NCI-H2107 (cell line): ENCODE results near the gene KLF3.

Source experiments
- DNase-seq: peaks from one replicate; lab custom pipeline; 2025; lab: John Stamatoyannopoulos, UW

KLF3 gene

GRCh38 chr4:38654273-38654672, 9.7 kb upstream of the KLF3 start:
- DNase-seq = no peak

GRCh38 chr4:38656111-38656510, 7.9 kb upstream of the KLF3 start:
- DNase-seq = no peak

- DNase-seq = no peak
Observed at GRCh38 chr4:38659346-38659745, 4.7 kb upstream of the KLF3 start.

GRCh38 chr4:38660838-38661237, 3.2 kb upstream of the KLF3 start:
- no peak for DNase-seq

- DNase-seq = no peak
Observed at GRCh38 chr4:38661371-38661770, 2.6 kb upstream of the KLF3 start.

GRCh38 chr4:38662522-38663089, 1.4 kb upstream of the KLF3 start:
- DNase-seq = no peak

GRCh38 chr4:38663090-38663800, 754 bp upstream of the KLF3 start:
- DNase-seq = no peak

GRCh38 chr4:38664706-38665401, 855 bp downstream of the KLF3 start:
- no peak for DNase-seq

GRCh38 chr4:38665551-38666411, 1.8 kb downstream of the KLF3 start:
- no peak for DNase-seq

- no peak for DNase-seq
Observed at GRCh38 chr4:38666766-38667084, 2.7 kb downstream of the KLF3 start.

GRCh38 chr4:38667085-38667893, 3.3 kb downstream of the KLF3 start:
- DNase-seq = peak; percentile 27

- DNase-seq = no peak
Observed at GRCh38 chr4:38668203-38668971, 4.4 kb downstream of the KLF3 start.

- no peak for DNase-seq
Observed at GRCh38 chr4:38669208-38669607, 5.2 kb downstream of the KLF3 start.

GRCh38 chr4:38670109-38670901, 6.3 kb downstream of the KLF3 start:
- DNase-seq = no peak

GRCh38 chr4:38670939-38671591, 7.1 kb downstream of the KLF3 start:
- no peak for DNase-seq

- no peak for DNase-seq
Observed at GRCh38 chr4:38671592-38671940, 7.6 kb downstream of the KLF3 start.

- DNase-seq = no peak
Observed at GRCh38 chr4:38672074-38672396, 8.0 kb downstream of the KLF3 start.

- DNase-seq = no peak
Observed at GRCh38 chr4:38672397-38673129, 8.6 kb downstream of the KLF3 start.
